Measurements from ENCODE around the gene TMEM151B. TPM values are rescaled to one million over a fixed set of nuclear protein-coding genes. Genes with fewer than 3 reads are reported as not detected.

The TMEM151B gene
- total RNA-seq, 1 experiment from 2014 or later, result not detected

DNA sequence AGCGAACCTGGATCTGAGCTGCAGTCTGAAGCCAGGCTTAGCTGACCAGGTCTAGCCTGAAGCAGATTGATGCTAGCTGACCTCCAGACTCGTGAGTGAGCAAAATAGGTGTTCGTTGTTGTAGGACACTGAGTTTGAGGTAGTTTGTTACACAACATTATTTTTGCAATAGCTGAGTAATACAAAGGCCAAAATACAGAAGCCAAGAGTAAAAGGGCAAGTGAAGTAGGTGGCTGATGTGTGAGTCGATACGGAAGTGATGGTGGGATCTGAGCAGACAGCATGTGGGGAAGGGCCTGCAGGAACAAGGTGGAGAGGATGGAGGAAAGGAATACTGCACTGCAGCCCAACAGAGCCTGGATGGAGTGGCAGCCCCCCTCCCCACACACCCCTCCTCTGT, 63.7 kb downstream of the TMEM151B start:
- no peaks in the 10 kb centered on the region for H3K4me1 ChIP-seq (ENCODE audit: control insufficient read depth in 1 of 2, insufficient read depth in 2 of 2, low read length in 2 of 2)
- H3K4me3 ChIP-seq (replicated peaks in 1 of 2; ENCODE audit: low read depth in 1 of 2, low read length in 2 of 2), result no peak overlapping the region
- H4K20me1 ChIP-seq (ENCODE audit: insufficient read depth), result no peaks in the 10 kb centered on the region
- H3K9me3 ChIP-seq (ENCODE audit: control insufficient read depth in 1 of 2, insufficient read depth in 1 of 2, low read depth in 1 of 2, low read length in 2 of 2), result no peaks in the 10 kb centered on the region
- H3K27me3 ChIP-seq (ENCODE audit: insufficient read depth, low read length), result peaks cover 10% of the 10 kb centered on the region; the same call in 1 of the 2 replicates
- H3K79me2 ChIP-seq (ENCODE audit: insufficient read depth, low read length), result no peaks in the 10 kb centered on the region
- RAD21 ChIA-PET (ENCODE audit: low non-redundant PET in 1 of 2, low total read pairs in 2 of 2, uncharacterized antibody in 2 of 2, unreplicated experiment in 2 of 2), result no interaction called here
- H3K36me3 ChIP-seq (ENCODE audit: control insufficient read depth in 1 of 2, insufficient read depth in 2 of 2, low read length in 2 of 2), result no peaks in the 10 kb centered on the region
- DNase-seq (ENCODE audit: low read depth, low spot score) (no peak), ATAC-seq (no peak)
- TF ChIP-seq JUND (IDR thresholded peaks at IDR 0.05) (no peak), SP1 (IDR thresholded peaks at IDR 0.05; ENCODE audit: low read depth) (no peak), TCF7L2 (IDR thresholded peaks at IDR 0.05; ENCODE audit: borderline replicate concordance, extremely low read depth, insufficient read depth, insufficient read length) (no peak), CBX3 (IDR thresholded peaks at IDR 0.05; ENCODE audit: low read depth) (no peak), POLR2A (IDR thresholded peaks at IDR 0.05; ENCODE audit: borderline replicate concordance, extremely low read depth, insufficient read depth, insufficient read length) (no peak), ZFX (IDR thresholded peaks at IDR 0.05) (no peak), EGR1 (IDR thresholded peaks at IDR 0.05; ENCODE audit: low read depth) (no peak), FOSL1 (IDR thresholded peaks at IDR 0.05; ENCODE audit: low read depth) (no peak), EZH2 (IDR thresholded peaks at IDR 0.05) (no peak), POLR2AphosphoS5 (IDR thresholded peaks at IDR 0.05; ENCODE audit: low read depth, low read length) (no peak), ZNF274 (IDR thresholded peaks at IDR 0.05; ENCODE audit: low read depth, low read length) (no peak), SIN3A (IDR thresholded peaks at IDR 0.05; ENCODE audit: low read depth) (no peak), CEBPB (IDR thresholded peaks at IDR 0.05; ENCODE audit: low read depth) (no peak), YY1 (IDR thresholded peaks at IDR 0.05; ENCODE audit: extremely low read depth, insufficient replicate concordance, low read depth, low read length) (no peak)
- TF ChIP-seq, protein P1, sequence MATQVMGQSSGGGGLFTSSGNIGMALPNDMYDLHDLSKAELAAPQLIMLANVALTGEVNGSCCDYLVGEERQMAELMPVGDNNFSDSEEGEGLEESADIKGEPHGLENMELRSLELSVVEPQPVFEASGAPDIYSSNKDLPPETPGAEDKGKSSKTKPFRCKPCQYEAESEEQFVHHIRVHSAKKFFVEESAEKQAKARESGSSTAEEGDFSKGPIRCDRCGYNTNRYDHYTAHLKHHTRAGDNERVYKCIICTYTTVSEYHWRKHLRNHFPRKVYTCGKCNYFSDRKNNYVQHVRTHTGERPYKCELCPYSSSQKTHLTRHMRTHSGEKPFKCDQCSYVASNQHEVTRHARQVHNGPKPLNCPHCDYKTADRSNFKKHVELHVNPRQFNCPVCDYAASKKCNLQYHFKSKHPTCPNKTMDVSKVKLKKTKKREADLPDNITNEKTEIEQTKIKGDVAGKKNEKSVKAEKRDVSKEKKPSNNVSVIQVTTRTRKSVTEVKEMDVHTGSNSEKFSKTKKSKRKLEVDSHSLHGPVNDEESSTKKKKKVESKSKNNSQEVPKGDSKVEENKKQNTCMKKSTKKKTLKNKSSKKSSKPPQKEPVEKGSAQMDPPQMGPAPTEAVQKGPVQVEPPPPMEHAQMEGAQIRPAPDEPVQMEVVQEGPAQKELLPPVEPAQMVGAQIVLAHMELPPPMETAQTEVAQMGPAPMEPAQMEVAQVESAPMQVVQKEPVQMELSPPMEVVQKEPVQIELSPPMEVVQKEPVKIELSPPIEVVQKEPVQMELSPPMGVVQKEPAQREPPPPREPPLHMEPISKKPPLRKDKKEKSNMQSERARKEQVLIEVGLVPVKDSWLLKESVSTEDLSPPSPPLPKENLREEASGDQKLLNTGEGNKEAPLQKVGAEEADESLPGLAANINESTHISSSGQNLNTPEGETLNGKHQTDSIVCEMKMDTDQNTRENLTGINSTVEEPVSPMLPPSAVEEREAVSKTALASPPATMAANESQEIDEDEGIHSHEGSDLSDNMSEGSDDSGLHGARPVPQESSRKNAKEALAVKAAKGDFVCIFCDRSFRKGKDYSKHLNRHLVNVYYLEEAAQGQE (IDR thresholded peaks at IDR 0.05; ENCODE audit: low read depth), result no peak
- TF ChIP-seq, protein P2, sequence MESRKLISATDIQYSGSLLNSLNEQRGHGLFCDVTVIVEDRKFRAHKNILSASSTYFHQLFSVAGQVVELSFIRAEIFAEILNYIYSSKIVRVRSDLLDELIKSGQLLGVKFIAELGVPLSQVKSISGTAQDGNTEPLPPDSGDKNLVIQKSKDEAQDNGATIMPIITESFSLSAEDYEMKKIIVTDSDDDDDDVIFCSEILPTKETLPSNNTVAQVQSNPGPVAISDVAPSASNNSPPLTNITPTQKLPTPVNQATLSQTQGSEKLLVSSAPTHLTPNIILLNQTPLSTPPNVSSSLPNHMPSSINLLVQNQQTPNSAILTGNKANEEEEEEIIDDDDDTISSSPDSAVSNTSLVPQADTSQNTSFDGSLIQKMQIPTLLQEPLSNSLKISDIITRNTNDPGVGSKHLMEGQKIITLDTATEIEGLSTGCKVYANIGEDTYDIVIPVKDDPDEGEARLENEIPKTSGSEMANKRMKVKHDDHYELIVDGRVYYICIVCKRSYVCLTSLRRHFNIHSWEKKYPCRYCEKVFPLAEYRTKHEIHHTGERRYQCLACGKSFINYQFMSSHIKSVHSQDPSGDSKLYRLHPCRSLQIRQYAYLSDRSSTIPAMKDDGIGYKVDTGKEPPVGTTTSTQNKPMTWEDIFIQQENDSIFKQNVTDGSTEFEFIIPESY (IDR thresholded peaks at IDR 0.05; ENCODE audit: extremely low read depth, insufficient replicate concordance, low read length), result no peak
- TF ChIP-seq, protein P3, sequence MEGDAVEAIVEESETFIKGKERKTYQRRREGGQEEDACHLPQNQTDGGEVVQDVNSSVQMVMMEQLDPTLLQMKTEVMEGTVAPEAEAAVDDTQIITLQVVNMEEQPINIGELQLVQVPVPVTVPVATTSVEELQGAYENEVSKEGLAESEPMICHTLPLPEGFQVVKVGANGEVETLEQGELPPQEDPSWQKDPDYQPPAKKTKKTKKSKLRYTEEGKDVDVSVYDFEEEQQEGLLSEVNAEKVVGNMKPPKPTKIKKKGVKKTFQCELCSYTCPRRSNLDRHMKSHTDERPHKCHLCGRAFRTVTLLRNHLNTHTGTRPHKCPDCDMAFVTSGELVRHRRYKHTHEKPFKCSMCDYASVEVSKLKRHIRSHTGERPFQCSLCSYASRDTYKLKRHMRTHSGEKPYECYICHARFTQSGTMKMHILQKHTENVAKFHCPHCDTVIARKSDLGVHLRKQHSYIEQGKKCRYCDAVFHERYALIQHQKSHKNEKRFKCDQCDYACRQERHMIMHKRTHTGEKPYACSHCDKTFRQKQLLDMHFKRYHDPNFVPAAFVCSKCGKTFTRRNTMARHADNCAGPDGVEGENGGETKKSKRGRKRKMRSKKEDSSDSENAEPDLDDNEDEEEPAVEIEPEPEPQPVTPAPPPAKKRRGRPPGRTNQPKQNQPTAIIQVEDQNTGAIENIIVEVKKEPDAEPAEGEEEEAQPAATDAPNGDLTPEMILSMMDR (IDR thresholded peaks at IDR 0.05 in 2 of 3, conservative IDR thresholded peaks at IDR 0.05 in 1 of 3; ENCODE audit: borderline replicate concordance in 1 of 3, insufficient read depth in 1 of 3, low read depth in 2 of 3, low read length in 2 of 3), result no peak
- TF ChIP-seq, protein P4, sequence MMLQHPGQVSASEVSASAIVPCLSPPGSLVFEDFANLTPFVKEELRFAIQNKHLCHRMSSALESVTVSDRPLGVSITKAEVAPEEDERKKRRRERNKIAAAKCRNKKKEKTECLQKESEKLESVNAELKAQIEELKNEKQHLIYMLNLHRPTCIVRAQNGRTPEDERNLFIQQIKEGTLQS (IDR thresholded peaks at IDR 0.05), result no peak
- TF ChIP-seq, protein P5, sequence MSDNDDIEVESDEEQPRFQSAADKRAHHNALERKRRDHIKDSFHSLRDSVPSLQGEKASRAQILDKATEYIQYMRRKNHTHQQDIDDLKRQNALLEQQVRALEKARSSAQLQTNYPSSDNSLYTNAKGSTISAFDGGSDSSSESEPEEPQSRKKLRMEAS (IDR thresholded peaks at IDR 0.05), result no peak
- no peaks in the 10 kb centered on the region for H3K9me2 ChIP-seq (ENCODE audit: insufficient read depth)
- intact Hi-C loops (cut with micrococcal nuclease), result no loop called here
- CTCF ChIA-PET, result no interaction called here
- H3K9ac ChIP-seq (ENCODE audit: low read length), result no peak overlapping the region
- no peak overlapping the region for H3K27ac ChIP-seq (ENCODE audit: low read depth, low read length)
- BruUV-seq (replicated peaks), result no TSS peak
- POLR2A ChIA-PET, result no interaction called here
- H3K4me2 ChIP-seq (ENCODE audit: low read length), result no peak overlapping the region
- no peak overlapping the region for H2AFZ ChIP-seq (ENCODE audit: low read depth, low read length, poor library complexity, severe bottlenecking)

Measured in HCT116 (cell line).